Measurements from ENCODE around the gene TSPO2. TPM values are rescaled to one million over a fixed set of nuclear protein-coding genes. Genes with fewer than 3 reads are reported as not detected.

The TSPO2 gene, protein sequence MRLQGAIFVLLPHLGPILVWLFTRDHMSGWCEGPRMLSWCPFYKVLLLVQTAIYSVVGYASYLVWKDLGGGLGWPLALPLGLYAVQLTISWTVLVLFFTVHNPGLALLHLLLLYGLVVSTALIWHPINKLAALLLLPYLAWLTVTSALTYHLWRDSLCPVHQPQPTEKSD
- not detected for total RNA-seq (2013)
- polyA plus RNA-seq = not detected
- not detected in 2 replicates for polyA minus RNA-seq
- total RNA-seq = 0 to 0.30 (median 0) reads per million in 11 experiments

DNA sequence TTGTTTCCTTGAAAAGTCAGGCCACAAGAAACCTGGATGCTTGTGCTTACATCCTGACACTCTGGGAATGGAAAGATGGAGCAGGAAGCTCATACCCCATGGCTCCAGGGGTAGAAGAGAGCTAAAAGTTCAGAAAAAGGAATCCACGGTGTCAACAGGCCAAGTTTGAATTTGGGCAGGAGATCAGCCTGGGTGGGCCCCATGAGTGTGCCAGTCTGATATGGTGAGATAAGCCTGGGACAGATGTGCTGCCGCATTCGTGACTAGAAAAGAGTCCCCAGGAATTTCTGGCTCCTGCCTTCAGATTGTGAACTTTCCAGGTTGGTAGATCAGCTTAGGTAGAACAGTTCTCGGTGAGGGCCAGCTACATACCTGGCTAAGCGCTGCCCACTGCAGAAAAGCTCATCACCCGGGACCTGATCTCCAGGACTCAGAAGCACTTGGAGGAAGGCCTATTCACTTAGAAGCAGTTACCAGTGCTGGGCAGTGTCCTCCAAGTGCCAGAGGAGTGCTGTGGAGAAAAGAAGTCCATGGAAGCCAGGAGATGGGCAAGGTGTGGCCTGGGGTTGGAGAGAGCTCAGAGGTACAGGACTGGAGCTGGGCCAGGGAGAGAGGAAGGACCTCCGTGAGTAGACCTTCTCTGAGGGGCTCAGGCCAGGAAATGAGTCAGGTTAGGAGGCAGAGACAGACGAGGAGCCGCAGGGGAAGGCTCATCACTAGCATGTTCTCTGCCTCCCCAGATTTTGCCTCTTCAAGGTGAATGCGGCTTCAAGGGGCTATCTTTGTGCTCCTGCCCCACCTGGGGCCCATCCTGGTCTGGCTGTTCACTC lies at the start of gene TSPO2:
TSPO2 (plus strand) TSS at position 242 of the 830 bp plus-strand sequence; CDS start at position 761, 519 bp downstream.
- no peaks in the 10 kb centered on the region for H3K9me3 ChIP-seq (replicated peaks in 1 of 2; ENCODE audit: control insufficient read depth in 1 of 2, insufficient read depth in 1 of 2, low read length in 2 of 2)
- no peak within 1 kb of the TSS for H3K27ac ChIP-seq (ENCODE audit: low read depth in 1 of 2, low read length in 2 of 2)
- H3K4me1 ChIP-seq (ENCODE audit: control insufficient read depth in 1 of 2, insufficient read depth in 2 of 2, low read length in 2 of 2) = no peaks in the 10 kb centered on the region
- no peak within 1 kb of the TSS for H3K9ac ChIP-seq (ENCODE audit: insufficient read depth, low read length, poor library complexity, severe bottlenecking)
- WGBS (ENCODE audit: insufficient coverage) = 73% methylated on average over 10 of the region's 10 CpGs
- H3K36me3 ChIP-seq (replicated peaks in 1 of 2; ENCODE audit: control insufficient read depth in 1 of 2, insufficient read depth in 2 of 2, low read length in 2 of 2) = no peaks in the 10 kb centered on the region
- H3K4me2 ChIP-seq (replicated peaks; ENCODE audit: extremely low read depth, low read length, poor library complexity, severe bottlenecking) = no peak within 1 kb of the TSS
- Mint-ChIP-seq H3K4me1 (peaks cover 8% of the 10 kb centered on the region), H3K9me3 (no peaks in the 10 kb centered on the region), H3K27ac (no peak within 1 kb of the TSS), H3K4me3 (no peak within 1 kb of the TSS), H3K27me3 (ENCODE audit: low read depth in 3 of 3) (peaks cover 0 to 4% (median 2%) of the 10 kb centered on the region in 3 donors), H3K36me3 (no peaks in the 10 kb centered on the region)
- no peaks in the 10 kb centered on the region for H3K27me3 ChIP-seq (ENCODE audit: control insufficient read depth in 2 of 2, insufficient read depth in 2 of 2, low read length in 2 of 2)
- no peak within 1 kb of the TSS for H3K4me3 ChIP-seq (replicated peaks in 1 of 3; ENCODE audit: low read depth in 2 of 3, low read length in 3 of 3)
- intact Hi-C loops (cut with micrococcal nuclease) = no loop called here
- no peaks in the 10 kb centered on the region for H4K20me1 ChIP-seq (ENCODE audit: insufficient read depth, low read length)
- DNase-seq = no peak
- TF ChIP-seq, protein P1, sequence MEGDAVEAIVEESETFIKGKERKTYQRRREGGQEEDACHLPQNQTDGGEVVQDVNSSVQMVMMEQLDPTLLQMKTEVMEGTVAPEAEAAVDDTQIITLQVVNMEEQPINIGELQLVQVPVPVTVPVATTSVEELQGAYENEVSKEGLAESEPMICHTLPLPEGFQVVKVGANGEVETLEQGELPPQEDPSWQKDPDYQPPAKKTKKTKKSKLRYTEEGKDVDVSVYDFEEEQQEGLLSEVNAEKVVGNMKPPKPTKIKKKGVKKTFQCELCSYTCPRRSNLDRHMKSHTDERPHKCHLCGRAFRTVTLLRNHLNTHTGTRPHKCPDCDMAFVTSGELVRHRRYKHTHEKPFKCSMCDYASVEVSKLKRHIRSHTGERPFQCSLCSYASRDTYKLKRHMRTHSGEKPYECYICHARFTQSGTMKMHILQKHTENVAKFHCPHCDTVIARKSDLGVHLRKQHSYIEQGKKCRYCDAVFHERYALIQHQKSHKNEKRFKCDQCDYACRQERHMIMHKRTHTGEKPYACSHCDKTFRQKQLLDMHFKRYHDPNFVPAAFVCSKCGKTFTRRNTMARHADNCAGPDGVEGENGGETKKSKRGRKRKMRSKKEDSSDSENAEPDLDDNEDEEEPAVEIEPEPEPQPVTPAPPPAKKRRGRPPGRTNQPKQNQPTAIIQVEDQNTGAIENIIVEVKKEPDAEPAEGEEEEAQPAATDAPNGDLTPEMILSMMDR (IDR thresholded peaks at IDR 0.05) = no peak
- no peak within 1 kb of the TSS for H2AFZ ChIP-seq (ENCODE audit: insufficient read depth, low read depth, low read length, poor library complexity, severe bottlenecking)
- no peaks in the 10 kb centered on the region for H3K79me2 ChIP-seq (ENCODE audit: insufficient read depth, low read length)

DNA sequence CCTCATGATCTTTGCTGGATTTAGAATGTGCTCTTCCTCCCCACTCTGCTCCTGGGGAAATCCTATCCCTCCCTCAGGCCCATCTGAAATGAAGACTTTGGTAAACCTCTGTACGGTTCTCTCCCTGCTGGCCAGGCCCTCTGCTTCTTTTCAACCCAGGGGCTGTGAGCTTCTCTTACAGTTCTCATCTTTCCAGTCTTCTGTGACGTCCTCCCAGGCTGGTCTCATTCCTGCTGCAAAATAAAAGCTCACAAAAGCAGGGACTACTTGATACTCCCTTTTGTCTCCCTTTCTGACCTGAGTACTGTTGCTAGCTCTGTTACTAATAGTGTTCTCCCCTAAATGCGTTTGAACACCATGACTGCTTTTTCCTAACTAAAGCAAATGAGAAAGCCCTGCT lies 49.5 kb upstream of the TSPO2 start:
- Histone ChIP-seq H3K4me3 (replicated peaks in 1 of 3; ENCODE audit: low read depth in 2 of 3, low read length in 3 of 3) (no peak overlapping the region), H3K9ac (ENCODE audit: insufficient read depth, low read length, poor library complexity, severe bottlenecking) (no peak overlapping the region), H3K36me3 (replicated peaks in 1 of 2; ENCODE audit: control insufficient read depth in 1 of 2, insufficient read depth in 2 of 2, low read length in 2 of 2) (no peaks in the 10 kb centered on the region), H4K20me1 (ENCODE audit: insufficient read depth, low read length) (no peaks in the 10 kb centered on the region), H3K27ac (ENCODE audit: low read depth in 1 of 2, low read length in 2 of 2) (no peak overlapping the region), H3K9me3 (replicated peaks in 1 of 2; ENCODE audit: control insufficient read depth in 1 of 2, insufficient read depth in 1 of 2, low read length in 2 of 2) (no peaks in the 10 kb centered on the region), H3K4me1 (ENCODE audit: control insufficient read depth in 1 of 2, insufficient read depth in 2 of 2, low read length in 2 of 2) (no peaks in the 10 kb centered on the region), H3K79me2 (ENCODE audit: insufficient read depth, low read length) (no peaks in the 10 kb centered on the region), H3K27me3 (ENCODE audit: control insufficient read depth in 2 of 2, insufficient read depth in 2 of 2, low read length in 2 of 2) (peaks cover 2 to 3% of the 10 kb centered on the region in 2 donors), H2AFZ (ENCODE audit: insufficient read depth, low read depth, low read length, poor library complexity, severe bottlenecking) (no peak overlapping the region), H3K4me2 (replicated peaks; ENCODE audit: extremely low read depth, low read length, poor library complexity, severe bottlenecking) (no peak overlapping the region)
- DNase-seq = no peak
- Mint-ChIP-seq H3K27me3 (ENCODE audit: low read depth in 3 of 3) (peaks cover 11 to 17% (median 12%) of the 10 kb centered on the region in 3 donors), H3K36me3 (no peaks in the 10 kb centered on the region), H3K4me3 (no peak overlapping the region), H3K27ac (peak overlapping the region in 1 of 7 donors; percentile 3), H3K4me1 (no peaks in the 10 kb centered on the region), H3K9me3 (peaks cover 0 to 2% (median 0%) of the 10 kb centered on the region in 7 donors)
- WGBS (ENCODE audit: insufficient coverage) = 92% methylated on average over 3 of the region's 3 CpGs
- intact Hi-C loops (cut with micrococcal nuclease) = no loop called here
- TF ChIP-seq, protein P1 (IDR thresholded peaks at IDR 0.05) = no peak
